ENCODE data around the gene SOAT2.

SOAT2 gene

GRCh38 chr12:53065470-53065869 is 37.8 kb upstream of the SOAT2 start:
- peak; percentile 47 for DNase-seq

DNA sequence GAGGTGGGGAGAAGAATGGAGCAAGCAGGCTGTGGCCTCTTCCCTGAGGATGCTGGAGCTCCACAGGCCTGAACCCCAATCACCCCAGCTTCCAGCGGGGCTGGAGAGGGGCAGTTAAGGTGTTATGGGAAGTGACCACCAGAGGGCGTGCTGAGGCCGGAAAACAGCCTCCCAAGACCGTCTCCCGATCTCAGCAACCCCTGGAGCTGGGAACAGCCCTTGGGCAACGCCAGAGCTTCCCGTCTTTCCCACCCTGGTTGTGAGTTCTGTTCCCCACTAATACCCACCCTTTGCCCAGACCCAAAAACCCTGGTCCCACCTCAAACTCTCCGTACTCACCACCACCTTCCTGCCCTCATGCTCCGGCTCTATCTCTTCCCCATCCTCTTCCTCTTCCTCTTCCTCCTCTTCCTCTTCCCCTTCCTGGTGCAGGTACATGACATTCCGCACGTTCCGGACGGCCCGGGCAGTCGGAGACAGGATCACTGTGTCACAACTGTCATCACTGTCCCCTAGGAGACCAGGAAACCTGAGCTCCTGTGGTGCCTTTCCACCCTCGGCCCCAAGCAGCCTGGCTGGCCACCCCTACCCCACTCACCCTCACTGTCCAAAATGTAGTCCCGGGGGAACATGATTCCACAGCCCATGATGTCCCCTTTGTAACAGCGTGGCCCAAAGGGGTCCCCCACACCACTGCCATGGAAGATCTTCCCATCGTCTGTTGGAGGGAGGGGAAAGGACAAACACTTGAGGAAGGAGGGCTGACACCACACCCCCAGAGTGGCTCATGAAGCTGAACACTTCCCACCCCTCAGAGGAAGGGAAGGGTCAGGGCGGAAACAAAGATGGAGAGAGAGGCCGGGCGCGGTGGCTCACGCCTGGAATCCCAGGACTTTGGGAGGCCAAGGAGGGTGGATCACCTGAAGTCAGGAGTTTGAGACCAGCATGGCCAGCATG is 37.0 kb upstream of the SOAT2 start:
- peak; percentile 92 for DNase-seq

DNA sequence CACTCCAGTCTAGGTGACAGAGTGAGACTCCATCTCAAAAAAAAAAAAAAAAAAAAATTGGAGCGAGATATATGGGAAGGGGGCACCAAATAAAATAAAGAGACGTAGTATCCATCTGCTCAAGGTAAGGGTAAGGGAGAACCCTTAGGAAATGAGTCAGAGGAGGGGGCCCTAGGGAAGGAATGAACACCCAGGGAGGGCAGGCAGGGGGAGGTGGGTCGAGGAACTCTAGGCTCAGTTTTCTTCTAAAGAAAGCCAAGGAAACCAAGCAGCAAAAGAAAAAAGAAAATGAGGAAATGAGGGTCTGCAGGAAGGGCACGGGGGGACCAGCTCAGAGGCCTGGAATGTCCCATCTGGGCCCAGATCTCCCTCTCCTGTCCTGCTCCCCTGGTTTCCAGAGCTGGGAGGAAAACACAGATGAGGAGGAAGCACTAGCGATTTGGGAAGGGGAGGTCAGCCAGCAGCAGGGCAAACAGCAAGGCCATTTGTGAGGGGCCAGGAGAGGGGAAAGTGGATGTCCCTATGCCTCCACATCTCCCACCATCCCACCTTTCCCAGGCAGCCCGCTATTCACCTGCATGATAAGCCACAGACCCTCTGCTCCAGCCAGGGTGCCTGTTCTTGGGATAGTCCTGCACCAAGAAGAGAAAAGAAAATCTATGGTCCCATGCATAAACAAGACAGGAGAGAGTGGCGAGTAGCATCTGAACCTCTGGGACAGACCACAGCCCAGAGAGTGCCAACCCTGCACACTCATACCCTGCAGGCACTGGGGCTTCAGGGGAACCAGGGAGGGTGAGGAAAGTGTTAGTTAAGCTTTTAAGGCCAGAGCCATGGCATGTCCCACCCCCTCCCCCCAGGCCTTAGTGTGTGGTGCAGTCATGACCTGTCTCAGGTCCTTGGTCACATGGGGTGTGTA is 36.0 kb upstream of the SOAT2 start:
- no peak for DNase-seq

DNA sequence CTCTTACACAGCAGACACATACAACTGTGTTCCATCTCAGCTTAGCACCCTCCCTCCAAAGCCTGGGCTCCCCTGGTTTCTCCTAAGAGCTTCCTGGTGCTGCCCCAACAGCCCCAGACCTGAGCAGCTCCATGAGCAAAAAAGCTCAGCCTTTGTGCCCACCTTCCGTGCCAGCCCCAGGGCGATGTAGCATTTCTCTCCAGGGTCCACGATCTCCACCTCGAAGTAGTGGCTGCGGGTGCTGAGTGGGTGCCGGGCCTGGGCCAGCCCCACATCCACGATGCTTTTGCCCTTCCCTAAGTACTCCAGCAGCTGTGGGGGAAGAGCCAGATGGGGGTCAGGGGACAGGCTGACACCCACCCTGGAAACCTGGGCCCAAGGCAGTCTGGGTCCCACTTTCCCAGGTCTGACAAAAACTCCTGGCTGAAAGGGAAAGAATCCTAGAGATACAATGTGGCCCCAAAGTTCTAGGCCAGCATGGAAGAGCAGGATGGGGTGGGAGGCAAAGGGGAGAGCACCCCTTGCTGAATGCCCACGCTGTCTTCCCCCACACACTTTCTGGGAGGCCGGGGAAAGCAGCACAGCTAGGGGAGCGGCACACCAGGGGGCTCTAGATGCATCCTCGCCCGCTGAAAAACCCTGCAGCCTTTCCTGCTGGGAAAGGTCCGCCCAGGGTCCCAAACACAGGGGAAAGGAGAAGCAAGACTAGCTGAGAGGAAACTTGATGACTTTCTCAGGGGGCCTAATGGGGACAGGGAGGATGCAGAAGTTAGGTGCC is 35.1 kb upstream of the SOAT2 start:
- DNase-seq: no peak

GRCh38 chr12:53068811-53069585 is 34.3 kb upstream of the SOAT2 start:
- DNase-seq: no peak

DNA sequence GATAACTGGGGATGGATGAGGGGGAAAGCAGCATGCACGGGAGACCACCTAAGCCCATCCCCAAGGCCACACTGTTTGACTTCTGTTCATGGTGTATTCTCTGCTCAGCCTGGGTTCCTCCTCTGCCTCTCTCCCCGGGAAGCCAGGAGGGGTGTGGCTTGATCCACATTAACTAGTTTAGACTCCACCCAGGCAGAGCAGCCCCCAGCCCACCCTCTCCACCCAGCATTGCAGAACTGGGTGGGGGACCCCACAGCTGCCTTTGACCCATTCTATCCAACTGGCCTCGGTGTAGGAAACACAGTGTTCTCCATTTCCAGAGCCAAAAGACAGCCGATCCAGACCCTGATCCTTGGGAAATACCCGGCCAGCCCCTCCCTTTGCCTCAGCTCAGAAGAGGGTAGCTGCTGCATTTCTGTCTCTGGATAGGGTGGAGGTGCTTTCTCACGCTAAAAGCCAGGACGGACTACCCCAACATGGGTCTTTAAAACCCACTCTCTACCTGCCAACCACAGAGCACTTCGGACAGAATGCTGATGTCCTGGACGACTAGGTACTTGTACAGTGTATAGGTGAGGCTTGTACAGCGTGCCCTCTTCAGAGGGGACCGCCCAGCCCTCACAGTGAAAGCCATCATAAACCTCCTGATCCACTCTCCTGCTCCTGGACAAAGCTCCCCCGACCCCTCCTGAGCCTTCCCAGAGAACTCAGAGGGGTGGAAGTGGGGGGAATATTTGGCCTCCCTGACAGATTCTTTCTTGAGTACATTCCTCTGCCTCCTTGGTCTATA is 33.5 kb upstream of the SOAT2 start:
- no peak for DNase-seq

GRCh38 chr12:53070877-53071492 is 32.3 kb upstream of the SOAT2 start:
- no peak for DNase-seq

GRCh38 chr12:53071591-53072551 is 31.4 kb upstream of the SOAT2 start:
- no peak for DNase-seq

GRCh38 chr12:53073881-53074280 is 29.4 kb upstream of the SOAT2 start:
- DNase-seq: no peak

DNA sequence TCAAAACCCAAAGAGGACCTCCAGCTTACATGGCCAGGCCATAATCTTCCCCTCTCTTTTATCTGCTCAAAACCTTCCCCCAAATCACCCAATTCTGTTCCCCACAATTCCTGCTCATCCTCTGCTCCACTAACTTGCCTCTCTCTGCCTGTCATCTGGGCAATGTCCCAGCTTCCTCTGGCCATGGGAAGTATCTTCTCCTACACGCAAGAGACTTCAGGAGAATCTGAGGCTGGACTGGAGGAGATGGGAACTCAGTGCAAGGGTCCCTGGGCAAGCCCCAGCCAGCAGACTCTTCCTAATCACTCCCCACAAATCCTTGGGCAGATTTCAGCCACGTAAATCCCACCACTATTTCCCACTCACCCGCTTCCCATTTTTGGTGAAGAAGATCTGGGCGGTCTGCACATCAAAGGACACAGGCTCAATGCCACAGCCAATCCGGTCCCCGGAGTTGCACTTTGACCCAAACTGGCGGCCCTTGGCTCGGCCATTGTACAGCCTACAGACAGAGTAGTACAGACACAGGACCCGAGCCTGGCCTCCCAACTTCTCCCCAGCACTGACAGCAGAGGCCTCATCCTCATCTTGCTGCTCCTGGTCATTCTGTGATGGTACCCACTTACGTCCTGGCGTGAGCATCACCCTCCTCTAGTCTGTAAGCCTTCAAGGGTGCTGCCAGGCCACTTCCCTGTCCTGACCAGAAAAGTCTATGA is 28.8 kb upstream of the SOAT2 start:
- no peak for DNase-seq

GRCh38 chr12:53074999-53075370 is 28.3 kb upstream of the SOAT2 start:
- DNase-seq: no peak

DNA sequence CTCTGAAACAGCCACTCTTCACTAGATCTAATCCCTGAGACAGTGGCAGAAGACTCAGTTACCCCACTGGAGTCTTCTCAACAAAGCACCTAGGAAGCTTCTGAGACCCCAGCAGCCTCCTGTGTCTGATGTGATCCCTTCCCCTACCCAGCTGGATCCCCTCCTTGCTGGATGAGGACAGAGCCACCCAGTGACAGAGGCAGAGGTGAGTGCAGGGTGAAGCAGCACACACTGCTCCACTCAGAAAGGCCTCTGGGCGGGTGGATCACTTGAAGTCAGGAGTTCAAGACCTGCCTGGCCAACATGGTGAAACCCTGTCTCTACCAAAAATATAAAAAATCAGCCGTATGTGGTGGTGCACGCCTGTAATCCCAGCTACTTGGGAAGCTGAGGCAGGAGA is 26.8 kb upstream of the SOAT2 start:
- no peak for DNase-seq

- no peak for DNase-seq
Observed at GRCh38 chr12:53077030-53077429, 26.3 kb upstream of the SOAT2 start.

GRCh38 chr12:53078425-53079225 is 24.7 kb upstream of the SOAT2 start:
- no peak for DNase-seq

DNA sequence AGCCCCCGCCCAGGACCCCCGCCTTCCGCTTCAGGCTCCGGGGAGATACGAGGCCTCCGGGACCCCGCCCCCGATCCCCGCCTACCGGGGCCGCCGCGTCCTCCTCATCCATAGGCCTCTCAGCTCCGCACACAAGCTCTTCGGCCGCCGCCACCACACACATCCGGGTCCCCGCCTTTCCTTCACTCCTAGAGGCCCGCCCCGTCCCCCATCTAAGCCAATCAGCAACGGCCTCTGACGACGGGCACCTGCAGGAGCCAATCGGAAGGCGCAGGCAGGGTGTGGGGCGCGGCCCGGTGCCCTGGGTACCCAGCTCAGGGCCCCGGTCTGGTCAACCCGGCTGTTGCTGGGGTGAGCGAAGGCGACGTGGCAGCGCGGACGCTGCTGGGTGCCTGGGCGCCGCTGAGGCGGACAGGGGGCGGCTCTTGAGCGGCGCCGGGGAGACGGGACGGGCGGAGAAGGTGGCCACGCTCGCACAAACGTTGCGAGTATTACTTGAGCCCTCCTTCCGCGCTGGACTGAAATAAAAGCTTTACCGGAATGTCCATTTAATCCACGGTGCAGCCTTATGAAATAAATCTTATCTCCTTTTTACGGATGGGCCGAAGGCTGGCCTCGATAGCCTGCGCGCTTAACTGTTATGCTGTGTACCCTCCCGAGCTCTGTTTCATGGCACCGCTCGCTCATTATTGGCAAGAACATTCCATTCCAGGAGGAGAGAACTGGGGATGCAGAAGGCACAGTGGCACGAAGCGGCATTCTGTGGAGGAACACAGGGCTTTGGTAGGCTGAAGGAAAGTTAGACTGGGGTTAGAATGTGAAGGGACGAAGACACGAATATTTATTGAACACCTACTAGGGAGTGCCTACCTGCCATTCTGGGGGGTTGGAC is 23.8 kb upstream of the SOAT2 start, which contains the start of gene SPRYD3:
Gene SPRYD3 (minus strand): TSS at position 165 of the 892 bp plus-strand sequence. CDS start 57 bp downstream, at position 108.
- peak; percentile 98 for DNase-seq

- DNase-seq: no peak
Observed at GRCh38 chr12:53082637-53083175, 20.6 kb upstream of the SOAT2 start.

Measured in activated CD8-positive, alpha-beta memory T cell treated with anti-CD3 and anti-CD28 coated beads, Interleukin-2, amount 50 U/mL, for 48 hours (primary cell).